DMS53 treated with DMSO at 0.1 percent for 48 hours (cell line): ENCODE measurements around the gene GGA2.
"Not testable (repeated sequence)": the region's sequence is repeated elsewhere in the genome, so short reads cannot be mapped to it uniquely, and the experiment has no call there.

Experiments used
- DNase-seq: peaks from one replicate; lab custom pipeline; 2025; ENCODE audit not compliant: unreplicated experiment; lab: John Stamatoyannopoulos, UW

Gene GGA2

DNA sequence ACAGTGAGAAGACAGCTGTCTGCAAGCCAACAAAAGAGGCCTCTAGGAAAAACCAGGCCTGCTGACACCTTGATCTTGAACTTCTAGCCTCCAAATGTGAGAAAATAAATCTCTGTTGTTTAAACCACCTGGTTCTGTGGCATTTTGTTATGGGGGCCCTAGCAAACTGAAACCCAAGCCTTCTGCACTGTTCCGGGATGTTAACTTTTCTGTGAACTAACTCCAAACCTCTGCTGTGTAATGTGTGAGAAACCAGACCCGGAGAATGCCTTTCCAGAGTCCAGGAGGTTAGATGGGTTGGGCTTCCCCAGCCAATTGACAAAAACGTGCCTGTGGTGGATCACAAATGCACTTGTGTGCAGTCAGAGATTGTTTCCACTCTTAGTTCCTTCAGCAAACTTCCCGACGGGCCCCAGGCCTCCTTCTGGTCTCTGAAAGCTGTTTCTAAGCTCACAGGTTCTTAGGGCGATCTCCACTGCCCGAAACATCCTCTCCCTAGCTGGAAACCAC, 13.6 kb upstream of the GGA2 start:
- DNase-seq = no peak

DNA sequence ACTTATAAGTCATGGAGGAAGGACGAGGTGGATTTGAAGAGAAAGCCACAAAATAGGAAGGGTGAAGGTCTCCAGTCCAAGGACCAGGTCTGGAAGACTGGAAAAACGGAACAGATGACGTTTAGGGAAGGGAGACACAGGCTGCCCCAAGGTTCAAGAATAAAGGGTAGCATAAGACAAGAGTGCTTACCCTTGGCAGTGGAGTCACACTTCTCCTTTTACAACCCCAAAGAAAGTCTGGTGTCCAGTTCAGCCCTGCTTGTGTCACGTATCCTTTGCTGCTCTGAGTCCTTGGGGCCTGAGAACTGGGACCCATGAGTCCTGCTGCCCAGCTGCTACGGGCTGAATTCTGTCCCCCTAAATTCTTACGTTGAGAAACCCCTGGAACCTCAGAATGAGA, 13.0 kb upstream of the GGA2 start:
- DNase-seq = no peak

DNA sequence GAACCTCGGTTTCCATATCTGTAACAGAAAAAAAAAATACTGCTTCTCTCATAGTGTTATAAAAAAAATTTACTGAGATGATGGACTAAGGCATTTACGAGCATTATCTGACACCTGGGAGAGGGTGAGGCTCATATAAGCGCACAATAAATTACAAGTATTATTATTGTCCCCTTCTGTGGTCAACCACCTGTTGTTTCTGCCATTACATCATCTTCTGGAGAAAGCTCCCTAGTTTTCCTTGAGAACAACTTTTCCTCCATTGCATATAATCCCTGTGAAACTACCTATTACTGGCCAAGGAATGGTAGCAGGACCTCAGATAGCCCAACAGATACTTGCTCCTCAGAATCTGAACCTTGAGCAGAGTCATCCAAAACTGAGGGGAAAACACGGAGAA, 11.7 kb upstream of the GGA2 start:
- DNase-seq = no peak

DNA sequence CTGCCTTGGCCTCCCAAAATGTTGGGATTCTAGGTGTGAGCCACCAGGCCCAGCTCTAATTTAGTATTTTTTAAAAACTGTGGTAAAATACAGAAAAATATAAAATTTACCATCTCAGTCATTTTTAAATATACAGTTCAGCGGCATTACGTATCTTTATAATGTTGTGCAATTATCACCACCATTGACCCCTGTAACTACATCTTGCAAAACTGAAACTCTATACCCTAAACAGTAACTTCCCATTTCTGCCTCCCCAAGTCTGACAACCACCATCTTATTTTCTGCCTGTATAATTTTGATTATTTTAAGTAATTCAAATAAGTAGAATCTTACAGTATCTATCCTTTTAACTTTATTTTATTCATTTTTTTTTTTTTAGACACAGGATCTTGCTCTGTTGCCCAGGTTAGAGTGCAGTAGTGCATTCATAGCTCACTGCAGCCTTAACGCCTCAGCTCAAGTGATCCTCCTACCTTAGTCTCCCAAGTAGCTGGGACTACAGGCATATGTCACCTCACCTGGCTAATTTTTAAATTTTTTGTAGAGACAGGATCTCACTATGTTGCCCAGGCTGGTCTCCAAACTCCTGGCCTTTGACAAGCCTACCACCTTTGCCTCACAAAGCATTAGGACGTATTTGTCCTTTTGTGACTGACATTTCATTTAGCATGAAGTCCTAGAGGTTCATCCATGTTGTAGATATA, 10.9 kb upstream of the GGA2 start:
- DNase-seq = no peak

DNA sequence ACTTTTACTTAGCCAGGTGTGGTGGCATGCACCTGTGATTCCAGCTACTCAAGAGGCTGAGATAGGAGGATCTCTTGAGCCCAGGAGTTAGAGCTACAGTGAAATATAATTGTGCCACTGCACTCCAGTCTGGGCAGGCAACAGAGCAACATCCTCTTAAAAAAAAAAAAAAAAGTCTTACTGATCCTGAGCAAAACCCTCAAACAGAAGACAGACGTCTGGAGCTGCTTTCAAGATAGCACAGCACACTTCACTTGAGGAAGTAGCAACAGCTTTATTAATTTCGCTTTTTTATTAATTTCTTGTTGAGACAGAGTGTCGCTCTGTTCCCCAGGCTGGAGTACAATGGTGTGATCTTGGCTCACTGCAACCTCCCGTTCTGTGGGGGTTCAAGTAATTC, 10.2 kb upstream of the GGA2 start:
- no peak for DNase-seq

DNA sequence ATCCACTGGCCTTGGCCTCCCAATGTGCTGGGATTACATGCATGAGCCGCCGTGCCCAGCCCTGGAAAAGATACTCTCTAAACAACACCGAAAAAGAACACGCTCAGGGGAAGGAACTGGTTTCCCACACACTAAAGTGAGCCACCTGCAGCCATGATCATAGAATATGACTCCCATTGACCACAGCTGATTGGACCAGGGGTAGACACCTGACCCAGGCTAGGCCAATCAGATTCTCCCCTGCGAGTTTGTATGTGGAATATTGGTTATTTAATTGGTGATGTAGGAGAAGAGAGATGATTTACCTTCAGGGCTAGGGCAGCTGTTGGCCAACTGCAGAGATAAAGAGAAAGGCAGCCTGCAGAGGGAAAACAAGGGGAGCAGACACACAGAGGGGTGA, 9.0 kb upstream of the GGA2 start:
- no peak for DNase-seq

DNA sequence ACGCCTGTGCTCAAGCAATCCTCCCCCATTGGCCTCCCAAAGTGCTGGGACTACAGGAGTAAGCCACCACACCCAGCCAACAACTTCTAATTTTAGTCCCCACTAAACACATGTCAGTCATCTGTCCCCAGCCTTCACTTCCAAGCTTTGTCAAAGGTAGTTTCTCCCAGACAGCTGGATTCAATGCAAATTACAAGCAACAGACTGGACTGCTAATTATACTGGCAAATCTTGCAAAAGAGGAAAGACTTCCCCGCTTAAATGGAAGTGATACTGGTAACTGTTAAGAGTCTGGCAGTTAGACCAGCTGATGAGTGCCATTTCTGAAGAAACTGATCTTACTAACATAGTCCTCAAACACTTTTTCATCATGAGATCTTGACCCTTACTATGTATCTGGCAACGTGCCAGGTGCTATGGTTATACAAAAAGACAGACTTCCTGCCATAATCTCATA, 8.2 kb upstream of the GGA2 start:
- DNase-seq = no peak

DNA sequence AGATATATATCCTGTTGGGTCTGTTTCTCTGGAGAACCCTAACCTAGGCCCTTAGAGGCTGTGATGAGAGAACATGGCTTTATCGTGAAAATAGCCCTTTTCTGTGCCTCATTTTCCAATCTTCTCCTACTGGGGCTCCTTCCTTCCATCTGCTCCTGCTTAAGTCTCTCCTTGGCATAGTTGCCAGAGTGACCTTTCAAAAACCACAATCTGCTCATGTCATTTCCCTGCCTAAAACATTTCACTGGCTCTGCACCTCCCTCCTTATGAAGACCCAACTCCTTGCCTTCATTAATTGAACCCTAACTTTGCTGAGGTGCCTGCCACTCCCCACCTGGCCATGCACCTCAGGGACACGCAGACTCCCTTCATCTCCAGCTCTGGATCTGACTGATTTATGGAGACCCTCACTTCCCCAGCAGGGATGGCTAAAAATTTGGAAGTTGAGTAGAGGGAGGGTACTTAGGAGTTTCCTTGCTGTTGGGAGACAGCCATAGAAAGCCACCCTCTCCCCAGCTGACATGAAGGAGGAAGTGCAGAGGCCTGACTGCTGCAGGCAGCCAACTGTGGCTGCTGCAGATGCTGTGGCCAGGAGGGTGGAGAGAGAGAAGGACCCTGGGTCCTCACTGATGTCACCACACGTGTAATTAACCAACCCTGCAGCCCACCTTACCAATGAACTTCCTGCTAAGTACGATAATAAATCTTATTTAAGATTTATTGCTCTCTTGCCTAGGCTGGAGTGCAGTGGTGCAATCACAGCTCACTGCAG, 6.3 kb upstream of the GGA2 start:
- DNase-seq = no peak

DNA sequence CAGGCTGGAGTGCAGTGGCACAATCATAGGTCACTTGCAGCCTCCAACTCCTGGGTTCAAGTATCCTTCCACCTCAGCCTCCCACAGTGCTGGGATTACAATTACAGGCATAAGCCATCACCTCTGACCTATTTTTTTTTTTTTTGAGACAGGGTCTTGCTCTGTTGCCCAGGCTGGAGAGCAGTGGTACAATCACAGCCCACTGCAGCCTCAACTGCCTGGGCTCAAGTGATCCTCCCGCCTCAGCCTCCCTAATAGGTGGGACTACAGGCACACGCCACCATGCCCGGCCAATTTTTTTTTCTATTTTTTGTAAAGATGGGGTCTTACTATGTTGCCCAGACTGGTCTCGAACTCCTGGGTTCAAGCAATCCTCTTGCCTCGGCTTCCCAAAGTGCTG, 5.6 kb upstream of the GGA2 start:
- no peak for DNase-seq

DNA sequence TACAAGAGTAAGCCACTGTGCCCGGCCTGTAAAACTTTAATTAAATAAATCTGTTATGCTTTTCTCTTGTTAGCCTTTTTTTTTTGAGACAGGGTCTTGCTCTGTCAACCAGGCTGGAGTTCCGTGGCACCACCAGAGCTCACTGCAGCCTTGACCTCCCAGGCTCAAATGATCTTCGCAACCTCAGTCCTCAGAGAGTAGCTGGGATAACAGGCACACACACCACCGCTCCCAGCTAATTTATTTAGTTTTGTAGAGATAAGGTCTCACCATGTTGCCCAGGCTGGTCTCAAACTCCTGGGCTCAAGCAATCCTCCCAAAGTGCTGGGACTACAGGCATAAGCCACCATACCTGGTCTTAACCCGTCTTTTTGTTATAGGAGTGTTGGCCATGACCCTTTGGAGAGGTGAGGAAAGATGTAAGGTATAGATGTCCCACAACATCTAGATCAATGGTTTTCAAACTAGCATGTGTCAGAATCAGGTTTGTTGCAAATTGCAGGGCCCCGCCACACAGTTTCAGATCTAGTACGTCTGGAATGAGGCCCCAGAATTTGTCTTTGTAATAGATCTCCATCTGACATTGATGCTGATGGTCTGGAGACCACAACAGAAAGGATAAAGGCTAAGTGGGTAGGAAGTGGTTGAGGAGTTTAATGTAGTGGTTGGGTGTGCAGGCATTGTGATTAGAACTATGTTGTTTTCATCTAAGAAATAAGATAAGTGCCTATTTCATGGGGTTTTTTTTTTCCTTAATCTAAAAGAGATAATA, 4.3 kb upstream of the GGA2 start:
- no peak for DNase-seq

DNA sequence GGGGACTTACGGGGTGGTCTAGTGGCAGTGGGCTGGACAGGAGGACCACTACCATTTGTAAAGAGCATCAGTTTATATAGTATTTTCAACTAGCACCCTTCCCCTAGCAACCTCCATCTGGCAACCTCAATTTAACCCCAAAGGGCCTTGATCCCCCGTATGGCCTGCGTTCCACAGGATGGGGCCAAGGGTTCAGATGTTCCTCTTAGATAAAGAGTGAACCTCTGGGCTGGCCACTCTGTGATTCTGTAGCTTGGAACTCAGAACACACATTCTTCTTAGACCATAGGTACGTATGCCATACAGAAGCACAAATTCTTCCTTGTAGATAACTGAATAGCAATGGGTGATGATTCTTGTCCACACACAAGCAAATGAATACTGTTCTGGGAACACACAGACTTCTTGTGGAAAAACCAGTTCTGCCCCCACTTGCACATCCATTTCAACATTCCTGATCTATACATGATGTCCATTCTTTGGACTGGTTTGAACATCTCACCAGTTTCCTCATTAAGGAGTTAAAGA, 1.9 kb upstream of the GGA2 start:
- no peak for DNase-seq

DNA sequence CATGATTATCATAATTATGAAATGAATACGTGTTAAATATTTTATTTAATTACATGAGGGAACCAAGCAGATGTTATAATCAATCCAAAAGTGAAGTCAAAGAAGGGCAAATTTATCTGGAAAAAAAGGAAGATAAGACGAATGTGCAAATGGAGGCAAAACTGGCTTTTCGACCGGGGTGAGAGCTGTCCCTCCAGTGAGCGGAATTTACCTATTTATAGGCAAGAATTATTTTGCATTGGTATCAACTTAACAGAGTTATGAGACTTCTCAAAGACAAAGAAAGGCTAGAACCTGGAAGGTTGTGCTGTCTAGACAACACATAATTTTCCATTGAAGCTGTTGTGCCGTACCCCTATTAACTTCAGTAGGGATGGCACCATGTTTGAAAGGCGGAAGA, 1.4 kb upstream of the GGA2 start:
- no peak for DNase-seq

DNA sequence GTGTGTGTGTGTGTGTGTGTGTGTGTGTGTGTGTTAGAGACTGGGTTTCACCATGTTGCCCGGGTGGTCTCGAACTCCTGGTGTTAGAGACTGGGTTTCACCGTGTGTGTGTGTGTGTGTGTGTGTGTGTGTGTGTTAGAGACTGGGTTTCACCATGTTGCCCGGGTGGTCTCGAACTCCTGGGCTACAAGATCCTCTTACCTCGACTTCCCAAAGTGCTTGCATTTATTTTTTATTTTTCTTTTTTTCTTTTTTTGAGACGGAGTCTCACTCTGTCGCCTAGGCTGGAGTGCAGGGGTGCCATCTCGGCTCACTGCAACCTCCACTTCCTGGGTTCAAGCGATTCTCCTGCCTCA, 599 bp upstream of the GGA2 start:
- not testable (repeated sequence) for DNase-seq

DNA sequence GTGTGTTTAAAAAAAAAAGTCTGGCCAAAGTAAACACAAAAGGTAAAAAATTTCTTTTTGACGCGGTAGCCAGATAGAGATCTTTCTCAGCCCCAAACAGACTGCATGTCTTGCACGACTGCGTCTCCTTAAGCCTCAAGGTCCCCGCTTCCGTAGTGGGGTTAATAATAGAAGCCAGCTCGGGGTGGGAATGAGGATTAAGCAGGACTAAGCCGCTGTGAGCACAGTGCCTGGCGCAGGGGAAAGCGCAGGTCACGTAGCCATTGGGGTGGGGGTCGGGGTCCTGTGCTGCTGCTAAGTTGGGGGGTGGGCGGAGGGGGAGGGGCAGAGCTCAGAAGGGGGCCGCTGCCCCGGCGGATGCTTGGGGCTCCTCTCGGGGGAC, 521 bp downstream of the GGA2 start:
- no peak for DNase-seq

DNA sequence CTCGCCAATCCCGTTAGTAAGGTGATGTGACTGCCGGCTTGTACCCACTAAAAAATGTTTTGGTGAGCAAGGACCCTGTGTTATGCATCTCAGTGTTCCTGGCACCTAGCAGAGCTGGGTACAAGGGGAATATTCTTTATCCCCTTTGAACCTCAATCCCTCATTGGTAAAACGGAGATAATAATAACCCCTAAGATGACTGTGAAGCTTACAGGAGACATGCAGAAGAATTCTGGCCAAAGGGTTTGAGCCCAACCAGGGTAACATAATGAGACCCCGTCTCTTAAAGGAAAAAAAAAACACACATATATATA, 896 bp downstream of the GGA2 start:
- DNase-seq = no peak

DNA sequence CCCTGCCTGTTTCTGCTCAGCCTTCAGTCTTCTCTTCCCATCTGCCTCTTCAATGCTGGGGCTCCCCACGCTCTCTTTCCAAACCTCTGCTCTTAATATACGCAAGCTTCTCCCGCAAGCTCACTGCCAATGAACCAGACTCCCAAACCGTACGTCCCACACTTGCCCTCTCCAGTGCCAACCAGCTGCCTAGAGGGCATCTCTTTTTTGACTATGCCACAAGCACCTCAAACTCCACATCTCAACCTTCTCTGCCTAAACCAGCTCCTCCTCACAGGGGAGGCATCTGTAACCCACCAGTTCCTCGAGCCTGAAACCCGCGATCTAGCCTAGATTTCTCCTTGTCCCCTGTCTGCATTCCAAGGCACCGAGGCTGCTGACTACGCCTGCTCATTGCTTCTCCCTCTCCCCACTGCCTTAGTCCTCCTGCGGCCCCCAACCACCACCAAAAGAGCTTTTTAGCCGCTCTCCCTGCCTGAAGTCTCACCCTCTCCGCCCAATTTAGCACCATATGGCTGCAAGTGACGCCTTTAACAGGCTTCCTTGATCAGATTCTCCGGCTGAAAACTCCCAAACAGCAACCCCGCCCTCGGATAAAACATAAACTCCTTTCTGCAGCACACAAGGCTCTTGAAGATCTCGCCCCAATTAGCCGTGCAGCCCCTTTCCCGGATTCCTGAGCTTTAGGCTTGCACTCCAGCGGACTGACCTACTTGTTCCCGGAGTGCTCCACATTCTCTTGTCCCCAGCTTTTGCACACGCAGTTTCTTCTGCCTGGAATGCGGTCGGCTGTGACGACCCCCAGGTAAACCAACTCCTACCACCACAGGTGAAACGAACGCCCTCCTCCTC, 1.5 kb downstream of the GGA2 start:
- no peak for DNase-seq

DNA sequence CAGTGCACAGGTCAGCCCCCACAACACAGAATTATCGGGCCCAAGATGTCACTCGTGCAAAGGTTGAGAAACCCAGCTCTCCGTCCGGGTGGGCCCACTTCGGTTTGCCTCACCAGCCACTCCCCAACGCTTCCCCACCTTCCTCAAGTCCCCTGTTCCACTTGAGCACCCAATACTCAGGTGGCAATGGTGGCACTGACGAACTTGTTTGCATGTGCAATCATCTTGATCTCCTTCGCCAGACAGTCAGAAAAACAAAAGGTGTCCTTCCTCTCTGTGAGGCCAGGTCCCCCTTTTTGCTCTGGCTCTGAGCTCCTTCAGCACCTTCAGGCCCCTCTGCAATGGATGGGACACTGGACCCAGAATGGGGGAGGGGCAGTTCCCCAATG, 3.7 kb downstream of the GGA2 start:
- no peak for DNase-seq

DNA sequence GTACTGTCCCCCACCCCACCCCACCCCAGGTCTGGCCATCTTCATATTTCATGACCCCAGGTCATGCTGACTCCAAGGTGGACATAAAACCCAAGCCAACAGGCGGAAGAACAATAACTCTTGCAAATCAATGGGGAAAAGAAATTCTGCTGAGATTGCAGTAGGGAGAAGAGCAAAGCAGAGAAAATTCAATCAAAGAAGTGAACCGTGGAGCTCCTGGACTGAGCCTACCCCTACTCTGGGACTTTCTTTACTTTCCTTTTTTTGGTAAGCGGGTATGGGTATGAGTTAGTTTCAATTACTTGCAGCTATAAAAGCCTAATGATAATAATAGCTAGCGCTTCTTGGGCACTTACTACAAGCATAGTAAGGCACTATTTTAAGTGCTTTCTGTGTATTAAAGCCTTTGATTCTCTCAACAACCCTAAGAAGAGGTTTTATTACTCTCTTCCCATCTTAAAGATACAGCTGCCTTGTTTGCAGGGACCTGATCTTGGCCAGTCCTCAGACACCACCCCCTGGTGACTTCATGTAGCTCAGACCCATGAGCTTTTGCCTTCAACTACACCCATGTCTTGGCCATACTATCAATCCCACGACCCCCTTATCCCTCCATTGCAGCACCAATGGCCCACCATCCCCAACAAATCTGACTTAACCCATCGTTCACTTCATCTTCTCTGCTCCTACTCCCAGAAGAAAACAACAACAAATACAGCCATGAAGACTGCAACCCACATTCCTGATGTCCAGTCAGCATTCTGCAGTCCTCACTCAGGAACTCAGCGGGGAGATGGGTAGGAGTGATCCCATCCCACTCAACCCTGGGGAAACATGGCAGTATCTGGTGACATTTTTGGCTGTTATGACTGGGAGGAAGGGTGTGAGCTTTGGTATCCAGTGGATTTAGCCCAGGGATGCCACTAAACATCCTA, 4.4 kb downstream of the GGA2 start:
- no peak for DNase-seq

DNA sequence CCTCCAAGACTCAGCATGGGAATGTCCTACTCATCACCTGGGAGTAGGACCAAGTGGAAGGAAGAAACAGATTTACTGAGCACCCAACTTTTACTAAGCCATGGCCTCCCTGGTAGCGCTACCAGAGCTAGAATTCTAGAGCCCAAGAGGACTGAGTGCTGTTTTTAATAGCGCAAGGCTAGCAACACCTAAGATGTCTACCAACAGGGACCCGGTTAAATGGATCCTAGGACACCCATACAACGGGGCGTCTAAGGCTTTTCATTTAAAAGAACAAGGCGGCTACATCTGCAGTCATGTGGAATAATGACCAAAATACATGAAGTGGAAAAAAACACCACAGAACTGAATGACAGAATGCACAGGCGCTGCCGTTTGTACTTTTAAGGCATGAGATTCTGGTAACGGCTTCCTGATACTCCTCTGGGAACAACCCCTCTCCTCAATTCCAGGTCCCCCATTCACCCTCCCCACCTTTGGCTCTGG, 5.1 kb downstream of the GGA2 start:
- DNase-seq = no peak
